OCI-LY3 (cell line): ENCODE measurements around the gene CERS3.

Source experiments
- H2AFZ ChIP-seq: fragments of 200-600, 300-600 bp; shearing (Covaris generic); 2 replicates; pipeline ENCODE4 v1.6.0; 2014; ENCODE audit warnings: antibody characterized with exemption, low read depth, low read length
- H3K27ac ChIP-seq: fragments of 200-600, 300-600 bp; sonication (generic); 2 replicates; pipeline ENCODE4 v1.5.1; 2014; ENCODE audit warnings: mild to moderate bottlenecking, low read length, moderate library complexity, mixed read lengths
- H3K27me3 ChIP-seq: fragments of 200-600, 300-600 bp; sonication (generic); 2 replicates; pipeline ENCODE4 v1.6.1; 2014; ENCODE audit warnings: low read depth, low read length, mixed read lengths
- H3K36me3 ChIP-seq: fragments of 200-600, 300-600 bp; sonication (generic); replicated peaks from 2 replicates; pipeline ENCODE3; 2014; ENCODE audit warnings: low read depth, low read length, mixed read lengths
- H3K4me1 ChIP-seq: fragments of 300-600, 200-600 bp; sonication (generic); 2 replicates; pipeline ENCODE4 v1.6.1; 2014; ENCODE audit warnings: low read length, mixed read lengths
- H3K4me2 ChIP-seq: fragments of 200-600, 300-600 bp; sonication (generic); 2 replicates; pipeline ENCODE4 v1.6.1; 2014; ENCODE audit warnings: low read length, mixed read lengths
- H3K4me3 ChIP-seq: fragments of 300-600, 200-600 bp; sonication (generic); 2 replicates; pipeline ENCODE4 v1.5.1; 2014; ENCODE audit warnings: antibody characterized with exemption, mild to moderate bottlenecking, low read length, moderate library complexity
- H3K79me2 ChIP-seq: fragments of 300-600, 200-600 bp; shearing (Covaris generic); 2 replicates; pipeline ENCODE4 v1.6.1; 2014; ENCODE audit warnings: mild to moderate bottlenecking, low read length, mixed read lengths
- H3K9ac ChIP-seq: fragments of 300-600, 200-600 bp; shearing (Covaris generic); 2 replicates; pipeline ENCODE4 v1.6.0; 2014; ENCODE audit warnings: mild to moderate bottlenecking, low read length, moderate library complexity
- H3K9me3 ChIP-seq: fragments of 200-600, 300-600 bp; shearing (Covaris generic); 2 replicates; pipeline ENCODE4 v1.6.1; 2014; ENCODE audit warnings: low read length, mixed read lengths; ENCODE audit not compliant: insufficient read depth
- H4K20me1 ChIP-seq: fragments of 200-600, 300-600 bp; sonication (generic); 2 replicates; pipeline ENCODE4 v1.6.1; 2016; ENCODE audit warnings: low read length, mixed read lengths; ENCODE audit not compliant: insufficient read depth
- CTCF ChIP-seq: fragments of 200-600, 300-600 bp; sonication (generic); IDR thresholded peaks from 2 replicates; pipeline ENCODE4 v1.5.1; 2014; ENCODE audit warnings: antibody characterized with exemption, low read length, low read depth
- EZH2phosphoT487 ChIP-seq: fragments of 200-600 bp; shearing (Covaris generic); IDR thresholded peaks from 2 replicates; pipeline ENCODE4 v1.6.1; 2018; ENCODE audit warnings: antibody characterized with exemption, mixed run types, low read depth

Gene CERS3

DNA sequence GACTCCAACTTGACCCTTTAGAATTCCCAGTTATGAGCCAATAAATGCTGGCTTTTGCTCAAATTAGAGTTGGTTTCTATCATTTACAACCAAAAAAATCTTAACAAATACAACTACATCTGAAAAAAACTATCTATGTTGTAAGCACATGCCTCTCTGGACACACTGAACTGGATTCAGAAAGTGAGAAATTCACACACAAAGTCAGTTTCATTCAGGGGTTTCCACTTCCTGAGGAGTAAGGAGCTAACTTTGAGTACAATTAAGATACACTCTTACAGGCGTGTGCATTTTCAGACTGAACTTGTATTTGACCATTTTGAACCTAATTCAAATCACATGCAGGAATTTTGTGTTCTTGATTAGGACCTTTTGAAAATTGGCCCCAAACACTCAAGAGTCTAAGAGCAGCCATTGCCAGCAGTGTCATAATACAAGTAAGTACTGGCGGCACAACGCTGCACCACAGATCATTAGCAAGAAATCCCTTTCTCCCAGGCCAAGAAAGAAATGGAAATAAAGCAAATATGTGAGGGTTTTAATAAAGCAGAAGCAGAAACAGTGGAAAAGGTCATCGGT, 42.1 kb upstream of the CERS3 start:
- Histone ChIP-seq H3K27ac (no peak overlapping the region), H3K27me3 (no peaks in the 10 kb centered on the region), H3K36me3 (peaks cover 27% of the 10 kb centered on the region), H4K20me1 (no peaks in the 10 kb centered on the region), H3K4me3 (no peak overlapping the region), H3K4me2 (no peak overlapping the region), H2AFZ (no peak overlapping the region), H3K9me3 (no peaks in the 10 kb centered on the region), H3K79me2 (no peaks in the 10 kb centered on the region), H3K9ac (no peak overlapping the region), H3K4me1 (no peaks in the 10 kb centered on the region)
- TF ChIP-seq EZH2phosphoT487 (no peak), CTCF (no peak)

DNA sequence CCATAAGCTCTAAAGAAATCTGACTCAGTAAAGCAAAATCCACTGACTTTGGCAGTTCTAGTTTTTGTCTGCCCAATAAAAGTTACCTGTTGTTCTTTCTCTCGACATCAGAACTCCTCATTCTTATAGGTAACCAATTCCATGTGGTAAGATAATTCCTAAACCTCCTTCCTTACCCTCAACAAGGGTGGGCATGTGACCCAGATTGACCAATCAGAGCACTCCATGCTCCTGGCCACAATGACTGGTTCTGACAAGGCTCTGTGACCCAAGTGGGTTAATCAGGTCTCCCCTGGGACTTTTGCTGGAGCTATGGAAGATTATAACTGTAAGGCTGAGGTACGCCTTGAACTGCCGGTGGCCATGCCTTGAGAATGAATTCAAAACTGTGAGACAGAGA, 41.5 kb upstream of the CERS3 start:
- H3K4me3 ChIP-seq = no peak overlapping the region
- TF ChIP-seq CTCF = no peak
- no peak for TF ChIP-seq EZH2phosphoT487

GRCh38 chr15:100569391-100569790, 40.6 kb upstream of the CERS3 start:
- H3K79me2 ChIP-seq = no peaks in the 10 kb centered on the region
- H3K4me2 ChIP-seq = no peak overlapping the region
- no peak for TF ChIP-seq CTCF
- TF ChIP-seq EZH2phosphoT487 = no peak
- H3K27me3 ChIP-seq = no peaks in the 10 kb centered on the region
- no peak overlapping the region for H3K4me3 ChIP-seq
- no peak overlapping the region for H3K9ac ChIP-seq
- no peaks in the 10 kb centered on the region for H4K20me1 ChIP-seq
- H3K4me1 ChIP-seq = no peaks in the 10 kb centered on the region
- H3K27ac ChIP-seq = no peak overlapping the region
- H3K36me3 ChIP-seq = peaks cover 27% of the 10 kb centered on the region
- no peak overlapping the region for H2AFZ ChIP-seq
- H3K9me3 ChIP-seq = no peaks in the 10 kb centered on the region

More for the DNA sequence above, 41.5 kb upstream of the CERS3 start:
- Histone ChIP-seq H3K4me2 (no peak overlapping the region), H3K27me3 (no peaks in the 10 kb centered on the region), H3K36me3 (peaks cover 27% of the 10 kb centered on the region), H3K4me1 (no peaks in the 10 kb centered on the region), H3K79me2 (no peaks in the 10 kb centered on the region), H3K9ac (no peak overlapping the region), H4K20me1 (no peaks in the 10 kb centered on the region), H3K27ac (no peak overlapping the region), H3K9me3 (no peaks in the 10 kb centered on the region), H2AFZ (no peak overlapping the region)

DNA sequence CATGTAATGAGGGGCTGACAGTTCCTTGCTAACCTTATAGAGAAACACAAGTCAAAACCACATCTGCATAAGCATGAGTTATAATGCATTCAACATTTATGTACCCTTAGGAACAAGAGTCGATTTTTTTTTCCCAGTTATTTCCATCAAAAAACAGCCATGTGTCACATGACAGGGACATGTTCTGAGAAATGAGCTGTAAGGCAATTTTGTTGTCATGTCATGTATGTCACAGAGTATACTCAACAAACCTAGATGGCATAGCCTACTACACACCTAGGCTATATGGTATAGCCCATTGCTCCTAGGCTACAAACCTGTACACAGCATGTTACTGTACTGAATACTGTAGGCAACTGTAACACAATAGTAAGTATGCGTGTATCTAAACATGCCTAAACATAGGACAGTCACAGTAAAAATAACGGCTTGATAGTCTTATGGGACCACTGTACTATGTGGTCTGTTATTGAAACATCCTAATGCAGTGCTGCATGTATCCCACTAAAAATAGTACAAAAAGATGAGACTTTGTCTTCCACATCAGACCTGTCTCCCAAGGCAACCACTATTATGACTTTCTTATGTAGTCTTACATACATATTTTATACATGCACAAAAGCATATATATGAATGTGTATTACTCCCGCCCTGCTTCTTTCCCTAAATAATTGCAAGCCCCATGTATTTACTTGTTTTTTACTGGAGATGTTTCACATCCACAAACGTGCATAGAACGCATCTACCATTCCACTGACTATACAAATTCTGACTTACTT, 38.3 kb upstream of the CERS3 start:
- Histone ChIP-seq H3K4me3 (no peak overlapping the region), H3K4me2 (no peak overlapping the region), H2AFZ (no peak overlapping the region), H3K36me3 (peaks cover 21% of the 10 kb centered on the region), H3K9ac (no peak overlapping the region), H3K4me1 (no peaks in the 10 kb centered on the region), H4K20me1 (no peaks in the 10 kb centered on the region), H3K79me2 (no peaks in the 10 kb centered on the region), H3K27ac (no peak overlapping the region), H3K27me3 (no peaks in the 10 kb centered on the region), H3K9me3 (no peaks in the 10 kb centered on the region)
- no peak for TF ChIP-seq EZH2phosphoT487
- TF ChIP-seq CTCF = no peak
